ENCODE data around the gene MACROD2.

The MACROD2 gene

DNA sequence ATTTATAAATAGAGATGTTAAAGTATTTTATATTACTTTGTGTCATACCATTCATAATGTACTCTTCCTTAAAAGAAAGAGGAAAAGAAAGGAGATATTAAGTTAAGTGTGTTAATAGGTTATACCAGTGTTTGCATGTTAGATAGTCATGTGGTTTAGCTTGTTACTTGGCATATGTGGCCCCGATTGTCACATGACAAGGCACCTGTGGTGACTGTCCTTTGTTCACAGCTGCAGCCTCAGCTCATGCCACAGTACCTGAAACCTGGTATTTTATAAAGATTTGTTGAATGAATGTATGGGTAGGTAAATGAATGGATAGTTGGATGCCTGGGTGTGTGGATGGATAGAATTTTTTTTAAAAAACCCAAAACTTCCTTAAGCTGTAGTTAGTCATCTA is 648.2 kb downstream of the MACROD2 start:
- no peak for DNase-seq (ENCODE audit: low read depth, low spot score)

DNA sequence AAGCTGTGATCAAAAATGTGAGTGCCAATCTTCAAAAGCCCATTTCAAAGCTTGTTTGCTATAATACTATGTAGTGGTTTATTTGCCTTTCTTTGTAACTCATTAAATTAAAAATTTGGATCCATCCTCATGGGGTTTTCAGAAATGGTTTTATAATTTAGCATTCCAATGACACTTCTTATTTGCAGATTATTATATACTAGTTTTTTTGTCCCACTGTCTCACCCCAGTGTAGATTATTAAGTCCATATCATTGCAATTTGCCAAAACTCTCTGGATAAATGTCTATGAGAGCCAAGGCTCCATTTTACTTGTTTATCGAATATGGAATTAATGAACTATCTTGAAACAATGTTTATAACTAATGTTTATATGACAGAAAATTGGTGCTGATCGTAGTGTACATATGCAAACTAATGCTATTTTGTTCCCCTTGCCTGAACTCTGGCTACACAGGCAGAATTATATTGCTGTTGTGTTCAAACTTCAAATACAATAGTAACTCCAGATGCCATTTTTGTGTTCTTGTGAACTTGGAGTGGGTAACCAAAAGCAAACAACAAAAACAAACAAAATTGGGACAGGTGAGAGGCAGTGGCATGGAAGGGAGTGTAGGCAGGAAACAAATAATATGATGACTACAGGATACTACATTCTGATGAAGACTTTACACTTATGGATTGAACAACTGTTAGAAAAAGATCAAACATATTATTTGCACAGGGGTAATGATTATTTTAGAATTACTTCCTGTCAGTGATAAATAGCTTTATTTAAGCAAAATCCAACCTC is 649.2 kb downstream of the MACROD2 start:
- no peak for DNase-seq (ENCODE audit: low read depth, low spot score)

DNA sequence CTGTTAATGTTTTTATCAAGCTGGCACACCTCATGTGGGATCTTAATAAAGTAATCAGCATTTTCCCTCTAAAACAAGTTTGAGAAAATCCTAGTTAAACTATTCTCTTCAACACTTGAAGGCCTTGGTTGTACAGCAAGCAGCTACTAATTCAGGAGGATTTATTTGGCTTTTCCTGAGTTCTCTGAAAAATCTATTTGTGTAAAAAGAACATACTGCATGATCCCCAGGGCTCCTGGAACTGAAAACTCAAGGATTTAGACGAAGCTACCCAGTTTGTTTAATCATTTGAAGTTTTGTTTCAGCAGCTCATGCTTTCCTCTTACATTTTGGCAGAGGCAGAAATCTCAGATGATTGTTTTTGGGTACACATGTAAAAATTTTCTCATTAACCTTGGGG is 651.7 kb downstream of the MACROD2 start:
- no peak for DNase-seq (ENCODE audit: low read depth, low spot score)

DNA sequence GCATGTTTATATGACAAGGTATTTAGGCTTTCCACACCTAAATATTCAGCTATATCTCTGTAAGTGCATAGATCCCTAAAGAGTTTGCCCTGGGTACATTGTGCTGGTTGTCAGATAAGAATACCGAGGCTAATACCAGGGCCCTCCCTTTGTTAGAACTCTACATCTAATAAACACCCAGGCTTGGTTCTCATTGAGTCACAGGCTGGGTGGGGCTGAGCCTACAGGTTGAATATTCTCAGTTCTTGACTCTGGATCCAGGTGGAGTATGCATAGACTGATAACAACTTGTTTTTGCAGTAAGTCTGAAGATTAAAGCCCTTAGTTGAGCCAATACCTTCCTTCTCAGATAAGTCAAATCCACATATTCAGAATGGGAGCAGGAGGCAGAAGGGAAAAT is 654.3 kb downstream of the MACROD2 start:
- no peak for DNase-seq (ENCODE audit: low read depth, low spot score)

DNA sequence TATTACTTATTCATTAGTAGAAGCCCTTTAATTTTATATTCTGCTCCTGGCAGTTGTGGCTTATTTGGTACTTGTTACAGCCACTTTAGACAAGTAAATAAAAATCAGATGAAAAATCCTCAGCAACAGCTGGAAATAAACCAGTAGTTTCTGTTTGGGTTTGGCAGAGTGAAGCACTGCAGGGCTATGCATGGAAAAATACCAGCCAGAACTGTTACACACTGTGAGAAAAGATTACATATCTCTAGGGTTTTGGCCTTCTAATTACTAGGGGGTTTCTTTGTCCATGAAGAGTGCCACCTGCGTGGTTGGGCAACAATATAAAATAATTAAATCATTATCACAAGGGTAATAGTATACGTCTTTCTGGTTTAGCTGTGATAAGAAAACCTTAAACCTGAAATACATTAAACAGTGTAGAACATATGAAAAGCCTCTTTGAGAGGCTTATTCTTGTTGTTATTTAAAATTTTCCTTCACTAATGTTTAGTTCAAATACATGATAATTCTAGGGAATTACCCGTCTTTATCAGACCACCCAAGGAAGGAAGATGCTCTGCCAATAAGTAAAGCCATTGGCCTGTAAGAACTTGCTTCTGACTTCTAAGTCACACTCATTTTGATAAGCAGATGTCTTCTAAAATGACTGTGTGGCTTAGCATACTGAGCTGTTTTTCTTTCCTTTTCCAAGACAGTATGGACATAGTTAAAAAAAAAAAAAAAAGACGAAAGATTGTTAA is 662.1 kb downstream of the MACROD2 start:
- DNase-seq (ENCODE audit: low read depth, low spot score): no peak

DNA sequence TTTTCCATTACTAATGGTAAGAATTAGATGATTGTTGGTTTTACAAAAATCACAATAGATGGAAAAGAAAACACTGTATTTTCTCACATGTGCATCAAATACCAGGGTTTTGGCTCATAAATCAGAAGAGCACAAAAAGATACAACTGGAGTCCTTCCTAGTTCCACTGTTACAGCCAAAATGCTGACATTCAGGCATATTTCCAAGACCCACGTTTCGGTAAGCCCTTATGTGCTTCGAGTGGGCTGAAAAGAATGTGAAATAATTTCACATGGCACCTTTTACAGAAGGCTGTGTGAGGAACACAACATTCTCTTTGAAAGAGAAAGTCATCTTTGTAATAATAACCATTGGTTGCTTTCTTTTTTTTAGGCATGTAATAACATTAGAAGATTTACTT is 668.8 kb downstream of the MACROD2 start:
- no peak for DNase-seq (ENCODE audit: low read depth, low spot score)

DNA sequence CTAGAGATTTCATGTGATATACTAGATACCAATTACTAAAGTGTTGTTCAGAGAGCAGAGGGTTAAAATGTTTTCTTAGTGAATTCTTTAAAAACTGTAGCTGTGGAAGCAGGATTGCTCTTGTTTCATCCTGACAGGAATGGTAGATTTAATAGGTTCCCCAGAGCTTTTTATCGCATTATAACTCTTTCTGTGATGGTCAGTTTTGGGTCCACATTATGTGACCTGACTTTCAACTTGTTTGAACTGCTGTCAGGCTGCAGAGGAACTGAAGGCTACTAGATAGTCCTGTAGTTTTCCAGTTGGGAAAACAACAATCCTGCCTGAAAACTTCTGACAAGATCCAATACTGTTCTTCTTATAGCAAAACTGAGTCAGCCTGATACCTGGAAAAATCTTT is 671.4 kb downstream of the MACROD2 start:
- DNase-seq (ENCODE audit: low read depth, low spot score): no peak

DNA sequence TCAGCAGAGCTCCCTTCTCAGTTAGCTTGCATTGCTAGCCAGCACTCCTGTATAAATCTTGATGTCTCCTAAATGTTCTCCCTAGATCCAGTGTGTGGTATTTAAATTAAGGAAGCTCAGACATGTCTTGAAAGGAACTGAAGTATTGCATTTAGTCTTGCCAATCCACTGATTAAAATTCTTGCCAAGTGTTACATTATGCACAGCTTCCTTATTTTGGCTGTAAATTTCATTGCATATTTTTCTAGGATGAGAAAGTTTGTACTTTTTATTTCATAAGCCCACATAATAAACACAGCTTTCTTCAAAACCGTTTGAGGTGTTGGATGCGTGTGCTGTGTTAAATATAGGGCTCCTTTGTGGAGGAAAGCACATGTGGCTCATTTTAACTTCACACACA is 671.9 kb downstream of the MACROD2 start:
- DNase-seq (ENCODE audit: low read depth, low spot score): no peak

DNA sequence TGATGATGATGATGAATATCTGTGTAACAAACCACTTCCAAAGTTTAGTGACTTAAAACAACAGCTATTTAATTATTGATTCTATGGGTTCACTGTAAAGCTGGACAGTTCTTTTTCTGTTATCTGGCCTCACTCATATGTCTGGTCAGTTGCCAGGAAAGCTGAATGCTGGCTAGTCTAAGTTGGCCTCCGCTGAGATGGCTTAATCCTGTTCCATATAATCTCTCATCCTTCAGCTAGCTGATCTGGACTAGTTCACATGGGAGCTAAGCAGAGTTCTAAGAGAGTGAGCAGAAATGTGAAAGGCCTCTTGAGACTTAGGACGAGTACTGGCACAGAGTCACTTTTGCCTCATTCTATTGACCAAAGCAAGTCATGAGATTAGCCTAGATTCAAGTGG is 676.8 kb downstream of the MACROD2 start:
- DNase-seq (ENCODE audit: low read depth, low spot score): no peak

DNA sequence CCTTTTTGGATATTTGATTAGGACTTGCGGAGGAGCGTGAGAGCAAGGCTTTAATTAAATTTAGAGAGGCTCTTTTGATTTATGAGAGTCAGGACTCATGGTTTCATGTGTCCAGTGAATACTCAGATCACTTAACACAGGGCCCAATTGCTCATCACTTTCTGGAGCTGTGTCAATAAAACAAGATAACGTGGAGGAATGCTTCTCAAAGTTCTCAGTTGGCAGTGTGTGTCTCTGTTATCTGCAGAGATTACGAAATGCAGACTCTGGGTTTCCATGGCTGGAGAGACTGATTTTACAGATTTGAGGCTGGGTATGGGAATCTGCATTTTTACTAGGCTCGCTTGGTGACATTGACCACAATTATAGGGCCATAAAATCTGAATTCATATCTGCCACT is 677.8 kb downstream of the MACROD2 start:
- DNase-seq (ENCODE audit: low read depth, low spot score): no peak

DNA sequence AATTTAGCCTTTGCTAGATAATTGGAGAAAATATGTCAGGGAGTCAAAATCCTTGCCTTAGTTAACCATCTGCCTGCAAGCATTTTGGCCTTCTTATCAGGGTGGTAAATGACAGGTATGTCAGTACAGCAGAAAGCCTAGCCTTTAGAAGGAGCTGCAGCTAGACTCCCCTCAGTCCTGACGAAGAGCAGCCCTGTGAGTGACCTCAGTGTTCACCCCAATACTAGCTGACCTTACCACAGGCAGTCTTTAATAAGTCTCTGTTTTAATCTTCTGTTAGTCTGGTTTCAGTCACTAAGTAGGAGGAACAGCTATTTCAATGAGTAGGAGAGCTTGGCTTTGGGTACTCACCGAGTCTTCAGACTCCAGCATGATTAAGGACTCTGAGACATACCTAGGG is 682.1 kb downstream of the MACROD2 start:
- no peak for DNase-seq (ENCODE audit: low read depth, low spot score)

DNA sequence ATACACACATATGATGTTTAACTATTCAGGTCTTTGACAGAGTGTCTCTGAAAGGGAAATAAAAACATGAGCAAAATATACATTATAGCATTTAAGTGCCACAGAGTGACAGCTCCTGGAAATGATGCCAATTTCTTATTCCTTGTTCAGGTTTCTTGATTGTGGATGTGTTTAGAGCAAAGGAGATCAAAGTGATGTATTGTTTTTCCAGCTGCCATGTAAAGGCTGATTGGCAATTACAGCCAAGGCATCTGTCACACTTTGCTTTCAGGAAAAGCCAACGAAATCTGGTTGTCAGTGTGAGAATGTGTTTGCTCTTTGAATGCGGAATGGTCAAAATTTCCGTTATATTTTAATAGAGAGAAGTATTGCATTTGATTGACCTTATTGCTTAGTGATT is 689.9 kb downstream of the MACROD2 start:
- DNase-seq (ENCODE audit: low read depth, low spot score): no peak

DNA sequence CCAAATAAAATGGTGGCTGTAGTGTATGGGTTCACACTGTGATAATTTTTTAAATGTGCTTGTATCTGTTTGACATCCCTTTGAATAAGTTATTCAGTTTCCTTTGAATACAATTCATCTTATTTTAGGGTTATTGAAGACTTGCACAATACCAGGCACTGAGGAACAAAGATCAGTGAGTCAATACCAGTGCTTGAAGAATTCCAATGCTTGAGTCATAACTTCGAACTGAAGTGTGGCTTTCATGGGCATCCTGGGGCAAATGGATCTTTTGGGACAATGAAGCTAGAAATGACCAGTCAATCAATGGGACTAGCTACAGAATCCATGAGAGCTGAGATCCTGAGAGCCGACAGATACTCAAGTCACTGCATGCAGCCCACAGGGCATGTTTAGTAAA is 692.0 kb downstream of the MACROD2 start:
- DNase-seq (ENCODE audit: low read depth, low spot score): no peak

DNA sequence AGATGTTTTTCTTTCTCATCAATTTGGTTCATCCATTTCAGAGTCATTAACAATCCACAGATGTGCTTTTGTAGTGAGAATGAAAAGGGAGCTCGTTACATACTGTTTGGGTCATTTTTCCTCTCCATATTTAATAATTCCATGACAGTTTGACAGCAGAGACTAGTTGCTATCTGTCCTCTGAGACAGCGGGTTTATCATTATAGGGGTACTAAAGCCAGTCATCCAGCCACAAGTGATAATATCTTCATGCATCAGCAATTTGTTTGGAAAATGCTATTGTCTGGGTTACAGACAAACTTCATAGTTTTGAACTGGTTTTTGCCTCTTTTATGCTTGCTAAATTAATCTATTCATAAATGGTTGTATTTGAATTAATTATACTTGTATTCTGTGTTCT is 692.7 kb downstream of the MACROD2 start:
- no peak for DNase-seq (ENCODE audit: low read depth, low spot score)

DNA sequence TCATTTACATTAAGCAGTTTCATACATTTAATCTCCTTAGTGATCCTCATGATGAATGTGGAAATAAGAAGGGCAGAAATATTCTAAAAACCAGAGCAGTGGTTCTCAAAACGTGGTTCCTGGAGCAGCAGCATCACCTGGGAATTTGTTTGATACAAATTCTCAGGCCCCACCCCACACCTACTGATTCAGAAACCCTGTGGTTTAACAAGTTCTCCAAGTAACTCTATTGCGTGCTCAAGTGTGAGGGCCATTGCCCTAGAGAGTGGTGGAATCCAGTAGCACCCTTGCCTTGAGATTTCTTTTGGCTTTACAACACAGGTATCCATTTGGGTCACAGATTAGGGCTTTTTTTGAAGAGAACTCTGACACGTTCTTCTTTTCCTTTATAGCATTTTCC is 696.7 kb downstream of the MACROD2 start:
- no peak for DNase-seq (ENCODE audit: low read depth, low spot score)

DNA sequence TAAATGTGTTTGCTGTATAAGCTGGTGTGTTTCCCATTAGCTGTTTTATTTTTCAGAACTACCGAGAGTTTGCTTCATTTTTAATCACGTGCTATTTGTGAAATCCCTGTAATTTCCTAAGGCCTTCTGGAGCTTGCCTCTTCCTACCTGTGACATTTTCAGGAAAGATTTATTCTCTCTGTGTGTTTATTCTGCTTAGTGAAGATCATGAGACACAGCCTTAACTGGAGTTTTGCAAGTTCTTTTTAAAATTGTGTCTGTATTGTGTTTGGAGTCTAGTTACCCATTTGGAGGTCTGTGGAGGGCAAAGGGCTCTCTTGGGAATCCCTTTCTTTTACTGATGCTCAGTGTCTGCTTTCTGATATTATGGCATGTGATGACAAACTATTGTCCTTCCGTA is 701.2 kb downstream of the MACROD2 start:
- no peak for DNase-seq (ENCODE audit: low read depth, low spot score)

DNA sequence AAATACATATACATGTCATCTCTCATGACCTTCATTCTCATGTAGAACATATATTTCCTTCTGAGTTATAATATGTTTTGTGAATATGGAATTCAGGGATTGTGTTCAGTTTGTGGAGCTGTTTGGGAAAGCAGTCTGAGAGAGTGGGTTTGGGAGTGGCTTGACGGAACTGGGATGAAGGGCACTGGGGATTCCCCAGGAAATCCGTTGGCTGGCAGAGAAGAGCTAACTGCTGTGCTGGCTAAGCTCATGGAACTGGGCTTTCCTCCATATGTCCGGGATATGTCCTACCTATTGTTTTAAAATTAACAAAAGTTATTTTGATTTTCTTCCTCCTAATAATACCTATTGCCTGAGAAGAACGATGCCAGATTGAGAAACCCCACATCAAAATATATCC is 701.6 kb downstream of the MACROD2 start:
- DNase-seq (ENCODE audit: low read depth, low spot score): no peak

DNA sequence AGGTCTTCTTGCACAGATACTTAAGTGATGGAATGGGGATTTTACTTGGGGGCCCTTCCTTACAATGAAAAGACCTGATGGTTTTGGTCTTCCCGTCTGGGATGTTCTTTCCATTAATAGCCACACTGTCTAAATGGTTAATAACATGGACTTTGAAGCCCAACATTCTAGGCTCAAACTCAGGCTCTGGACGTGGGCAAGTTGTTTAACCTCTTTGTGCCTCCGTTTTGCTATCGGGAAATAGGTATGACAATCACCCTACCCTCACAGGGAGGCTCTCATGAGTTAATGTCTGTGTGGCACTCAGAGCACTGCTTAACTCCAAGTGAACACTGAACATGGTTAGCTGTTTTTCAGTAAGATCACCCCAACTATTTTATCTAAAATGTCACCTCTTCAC is 702.8 kb downstream of the MACROD2 start:
- DNase-seq (ENCODE audit: low read depth, low spot score): no peak

DNA sequence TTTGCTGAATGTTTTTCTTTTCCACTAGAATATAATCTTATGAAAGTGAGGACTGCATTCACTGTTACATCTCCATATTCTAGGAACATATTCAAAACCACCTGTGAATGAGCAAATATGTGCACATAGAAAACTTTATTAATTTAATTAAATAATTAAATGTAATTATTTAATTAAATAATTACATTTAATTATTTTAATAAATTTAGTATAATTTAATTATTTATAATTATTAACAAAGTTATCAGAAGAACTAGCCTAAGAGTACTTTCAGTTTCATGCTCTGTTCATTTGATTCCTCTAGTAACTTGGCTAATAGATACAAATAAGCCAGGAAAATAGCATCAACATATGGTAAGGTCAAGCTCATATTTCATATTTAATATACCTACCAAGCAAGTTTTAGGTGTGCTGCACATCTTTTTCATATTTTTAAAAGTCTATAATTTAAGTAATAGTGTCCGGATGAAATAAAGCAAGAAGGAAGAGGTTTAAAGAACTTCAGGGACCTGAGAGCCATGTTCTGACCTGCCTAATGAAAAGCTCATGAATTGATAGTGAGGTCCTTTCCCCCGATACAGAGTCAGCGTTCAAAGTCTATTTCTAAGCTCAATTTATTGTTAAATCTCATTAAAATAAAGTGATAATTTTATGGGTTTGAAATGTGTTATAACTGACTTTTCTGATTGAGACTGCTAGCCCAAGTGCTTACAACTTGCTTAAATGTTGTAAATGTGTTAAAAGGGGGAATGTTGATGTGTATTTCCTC is 703.5 kb downstream of the MACROD2 start:
- no peak for DNase-seq (ENCODE audit: low read depth, low spot score)

DNA sequence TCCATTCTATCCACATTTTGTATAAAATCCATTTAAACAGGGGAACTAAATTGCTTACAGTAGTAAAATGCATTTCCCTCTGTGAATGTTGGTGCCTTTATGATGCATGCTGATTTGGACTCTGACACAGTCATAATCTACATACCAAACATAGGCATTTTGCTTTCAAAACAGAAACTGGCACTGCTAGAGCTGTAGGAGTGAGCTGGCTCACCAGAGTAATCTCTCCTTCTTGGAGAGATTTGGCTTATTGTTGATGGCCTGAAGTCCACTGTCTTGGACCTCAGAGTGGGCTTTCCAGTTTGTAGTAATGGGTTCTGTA is 705.3 kb downstream of the MACROD2 start:
- DNase-seq (ENCODE audit: low read depth, low spot score): no peak

DNA sequence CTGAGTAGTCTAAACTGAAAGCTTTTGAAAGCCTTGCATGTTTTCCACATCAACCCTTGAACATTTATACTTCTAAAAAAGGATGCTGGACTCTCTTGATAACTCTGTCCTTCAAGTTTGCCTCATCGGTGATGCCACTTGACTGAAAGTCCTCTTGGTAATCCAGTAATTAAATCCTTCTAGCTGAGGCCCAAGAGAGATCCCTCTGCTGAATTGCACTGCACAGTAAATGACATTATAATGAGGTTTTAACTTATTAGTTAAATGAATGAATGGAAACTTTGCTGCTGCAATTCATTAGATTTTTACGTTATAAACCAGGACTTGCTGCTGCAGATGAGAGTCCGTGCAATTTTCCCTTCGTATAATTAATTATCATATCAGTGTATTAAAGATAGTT is 706.0 kb downstream of the MACROD2 start:
- no peak for DNase-seq (ENCODE audit: low read depth, low spot score)

DNA sequence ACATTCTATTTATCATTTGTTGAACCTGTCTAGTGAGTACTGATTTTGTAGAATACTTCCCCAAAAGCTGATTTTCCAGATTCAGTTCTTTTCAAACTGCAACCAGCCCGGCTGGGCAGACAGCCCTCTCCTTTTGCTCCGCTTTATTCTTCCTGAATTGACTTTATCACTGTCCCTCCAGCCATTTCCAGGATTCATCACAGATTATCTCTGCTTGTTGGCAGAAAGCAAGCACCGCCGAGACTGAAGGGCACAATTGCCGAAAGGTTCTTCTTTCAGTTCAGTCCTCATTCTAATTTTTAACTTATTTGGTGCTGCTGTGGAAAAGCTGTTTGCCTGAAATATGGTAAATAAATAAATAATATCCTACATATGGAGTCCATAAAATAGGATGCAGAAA is 711.2 kb downstream of the MACROD2 start:
- DNase-seq (ENCODE audit: low read depth, low spot score): no peak
